ENCODE data around the gene AKT3. TPM values are rescaled to one million over a fixed set of nuclear protein-coding genes. Genes with fewer than 3 reads are reported as not detected.
"Not testable (repeated sequence)": the region's sequence is repeated elsewhere in the genome, so short reads cannot be mapped to it uniquely, and the experiment has no call there.

The AKT3 gene
- 35.0 TPM for total RNA-seq

DNA sequence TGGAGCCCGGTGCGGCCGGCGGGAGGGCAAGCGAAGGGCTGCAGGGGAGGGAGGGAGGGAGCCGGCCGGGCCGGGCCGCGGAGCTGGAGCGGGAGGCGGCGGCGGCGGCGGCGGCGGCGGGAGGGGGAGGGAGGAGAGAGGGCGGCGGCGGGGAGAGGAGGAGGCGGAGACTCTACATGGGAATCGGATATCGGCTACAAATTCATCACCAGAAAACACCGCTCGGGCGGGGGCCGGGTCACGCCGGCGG is at the start of gene AKT3:
Gene AKT3, minus strand, starts transcription at position 42 of the 250 bp plus-strand sequence. CDS start 7,073 bp downstream, outside the sequence.
- DNase-seq (ENCODE audit: low spot score), result peak; percentile 57

DNA sequence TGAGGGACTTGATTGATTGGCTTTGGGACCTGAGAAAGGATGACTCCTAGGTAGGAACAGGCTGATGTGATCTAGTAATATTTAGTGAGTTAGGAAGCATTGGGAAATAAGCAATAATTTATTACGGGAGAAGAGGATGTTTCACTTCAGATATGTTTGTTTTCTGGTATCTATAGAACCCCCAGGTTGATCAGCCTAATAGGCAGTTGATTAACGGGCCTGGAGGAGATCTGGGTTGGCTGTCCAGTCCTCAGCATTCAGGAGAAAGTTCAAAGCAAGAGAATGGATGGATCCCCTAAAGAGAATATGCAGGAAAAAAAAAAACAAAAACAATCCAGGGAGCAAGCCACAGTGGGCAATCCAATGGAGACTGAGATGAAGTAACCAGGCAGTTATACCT is 48.2 kb upstream of the AKT3 start:
- DNase-seq (ENCODE audit: low spot score), result no peak

GRCh38 chr1:243896313-243896712 is 46.3 kb upstream of the AKT3 start:
- no peak for DNase-seq (ENCODE audit: low spot score)

DNA sequence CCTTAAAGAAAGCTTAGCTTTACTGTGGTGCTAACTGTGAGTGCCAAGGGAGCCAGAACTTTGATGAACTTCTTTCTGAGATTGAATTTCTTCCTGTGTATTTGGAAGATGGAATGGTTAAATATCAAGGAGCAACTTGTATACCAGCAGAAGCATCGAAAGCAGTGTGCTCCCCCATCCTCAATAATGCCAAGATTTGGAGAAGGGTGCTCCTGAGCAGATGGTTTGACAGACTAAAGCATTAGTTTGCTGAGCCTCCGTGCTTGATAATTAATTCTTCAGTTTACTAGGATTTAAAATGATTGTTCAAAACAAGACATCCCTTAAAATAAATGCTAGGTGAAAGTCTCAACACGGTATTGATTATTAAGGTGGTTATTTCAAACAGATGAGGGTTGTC is 42.4 kb upstream of the AKT3 start:
- no peak for DNase-seq (ENCODE audit: low spot score)

DNA sequence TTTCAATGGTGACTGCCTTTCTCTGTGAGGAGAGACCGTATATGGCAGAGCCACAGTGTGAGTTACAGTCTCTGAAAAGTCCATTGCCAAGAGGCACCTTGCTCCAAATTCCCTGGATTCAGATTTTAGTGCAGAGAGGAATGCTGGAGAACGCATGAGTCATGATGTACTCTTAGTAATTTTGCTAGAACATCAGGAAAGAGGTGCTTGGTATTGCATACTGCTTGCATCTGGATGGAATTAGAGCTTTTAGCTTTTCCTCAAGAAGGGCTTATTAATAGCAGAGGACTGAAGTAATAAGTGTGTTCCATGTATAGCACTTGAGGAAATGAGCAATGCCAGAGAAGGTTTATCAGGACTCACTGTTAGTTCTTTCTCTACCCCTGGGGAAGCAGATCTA is 40.5 kb upstream of the AKT3 start:
- no peak for DNase-seq (ENCODE audit: low spot score)

- DNase-seq (ENCODE audit: low spot score), result no peak
These were observed 35.8 kb upstream of the AKT3 start for GRCh38 chr1:243885806-243886205.

- DNase-seq (ENCODE audit: low spot score), result no peak
These were observed 34.6 kb upstream of the AKT3 start for GRCh38 chr1:243884603-243885002.

- DNase-seq (ENCODE audit: low spot score), result no peak
These were observed 33.5 kb upstream of the AKT3 start for GRCh38 chr1:243883551-243883950.

DNA sequence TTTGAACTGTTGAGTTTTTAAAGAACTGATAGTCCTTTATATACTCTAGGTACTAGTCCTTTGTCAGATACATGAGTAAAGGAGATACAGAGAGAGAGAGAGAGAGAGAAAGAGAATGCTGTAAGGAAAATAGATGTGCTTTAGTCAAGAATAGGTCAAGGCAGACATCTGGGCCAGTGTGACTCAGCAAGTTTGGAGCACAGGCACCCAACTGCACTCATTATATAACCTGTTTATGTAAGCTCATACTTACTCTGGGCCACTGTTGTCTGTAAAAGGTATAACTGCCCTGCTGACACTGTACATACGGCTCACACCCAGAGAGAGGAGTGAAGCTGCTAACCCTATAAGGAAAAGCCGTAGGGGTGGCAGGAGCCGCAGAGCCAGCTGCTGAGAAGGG is 32.2 kb upstream of the AKT3 start:
- no peak for DNase-seq (ENCODE audit: low spot score)

- DNase-seq (ENCODE audit: low spot score), result not testable (repeated sequence)
These were observed 27.0 kb upstream of the AKT3 start for GRCh38 chr1:243877058-243877457.

DNA sequence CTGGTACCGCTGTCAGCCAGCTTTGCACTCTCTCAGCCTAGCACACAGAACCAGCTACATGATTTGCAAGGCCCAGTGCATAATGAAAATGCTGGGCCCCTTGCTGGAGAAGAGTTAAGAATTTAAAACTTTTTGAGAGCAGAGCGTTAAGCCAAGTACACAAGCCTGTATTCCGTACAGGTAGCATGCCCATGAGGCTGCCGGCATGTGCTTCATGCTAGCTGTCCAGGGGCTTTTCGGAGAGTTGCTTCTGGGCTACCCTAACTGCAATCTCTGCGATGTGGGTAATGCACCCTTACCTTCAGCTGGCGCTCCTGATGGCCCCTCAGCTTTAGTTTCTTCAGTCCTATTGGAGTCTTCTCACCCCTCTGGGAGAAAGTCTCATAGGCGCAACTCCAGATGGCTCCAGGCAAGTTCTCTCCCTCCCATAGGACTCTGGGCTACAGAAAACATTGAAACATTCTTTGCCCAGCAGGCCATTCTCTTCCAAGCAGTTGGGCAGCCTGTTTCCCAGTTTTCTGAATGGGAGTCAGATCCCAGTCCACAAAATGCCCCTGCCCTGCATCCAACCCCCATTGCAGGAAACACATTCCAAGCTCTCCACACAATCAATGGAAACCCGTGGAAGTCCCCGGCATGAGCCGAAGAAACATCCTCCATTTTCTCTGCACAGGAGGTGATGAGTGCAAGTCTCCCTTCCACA is 5.7 kb upstream of the AKT3 start:
- no peak for DNase-seq (ENCODE audit: low spot score)

GRCh38 chr1:243851765-243852164 is 1.7 kb upstream of the AKT3 start:
- no peak for DNase-seq (ENCODE audit: low spot score)

GRCh38 chr1:243851257-243851756 is 1.3 kb upstream of the AKT3 start:
- DNase-seq (ENCODE audit: low spot score), result no peak

DNA sequence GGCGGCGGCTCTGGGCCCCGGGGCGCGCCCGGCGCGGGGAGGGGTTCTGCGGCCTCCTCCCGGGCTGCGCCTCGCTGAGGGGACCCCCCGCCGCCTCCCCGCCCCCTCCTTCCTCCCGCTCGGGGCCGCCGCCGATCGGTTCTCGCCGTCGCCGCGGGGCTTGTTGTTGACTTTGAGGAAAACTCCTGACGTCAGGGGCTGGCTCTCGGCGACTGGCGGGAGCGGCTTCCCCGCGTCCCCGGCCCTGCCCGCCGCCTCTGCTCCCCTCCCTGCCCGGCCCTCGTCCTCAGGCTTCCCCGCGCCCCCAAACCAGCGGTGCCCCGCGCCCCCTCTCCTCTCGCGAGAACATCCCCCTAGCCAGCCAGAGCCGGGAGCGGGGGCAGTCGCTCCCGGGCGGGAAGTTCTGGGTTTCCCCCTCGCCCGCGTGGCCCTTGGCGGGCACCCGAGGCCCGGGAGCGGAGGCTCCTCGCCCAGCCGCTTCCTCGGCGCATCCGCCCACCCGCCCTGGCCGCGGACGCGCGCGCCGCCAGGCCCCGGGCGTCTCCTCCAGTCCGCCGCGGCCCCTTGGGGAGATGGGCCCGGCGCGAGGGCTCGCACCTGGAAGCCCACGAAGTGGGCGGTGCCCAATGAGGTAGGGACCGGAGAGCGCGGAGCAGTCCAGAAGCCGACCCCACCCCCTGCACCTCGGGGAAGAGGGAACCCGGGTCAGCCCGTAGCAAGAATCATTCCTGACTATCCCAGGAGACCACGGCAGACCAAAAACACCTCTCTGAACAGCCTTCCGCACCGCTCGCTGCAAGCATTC is 611 bp upstream of the AKT3 start:
- peak; percentile 63 for DNase-seq (ENCODE audit: low spot score)

GRCh38 chr1:243849421-243850201 is 432 bp downstream of the AKT3 start:
- peak; percentile 13 for DNase-seq (ENCODE audit: low spot score)

- DNase-seq (ENCODE audit: low spot score), result peak; percentile 34
These were observed 1.1 kb downstream of the AKT3 start for GRCh38 chr1:243848858-243849420.

DNA sequence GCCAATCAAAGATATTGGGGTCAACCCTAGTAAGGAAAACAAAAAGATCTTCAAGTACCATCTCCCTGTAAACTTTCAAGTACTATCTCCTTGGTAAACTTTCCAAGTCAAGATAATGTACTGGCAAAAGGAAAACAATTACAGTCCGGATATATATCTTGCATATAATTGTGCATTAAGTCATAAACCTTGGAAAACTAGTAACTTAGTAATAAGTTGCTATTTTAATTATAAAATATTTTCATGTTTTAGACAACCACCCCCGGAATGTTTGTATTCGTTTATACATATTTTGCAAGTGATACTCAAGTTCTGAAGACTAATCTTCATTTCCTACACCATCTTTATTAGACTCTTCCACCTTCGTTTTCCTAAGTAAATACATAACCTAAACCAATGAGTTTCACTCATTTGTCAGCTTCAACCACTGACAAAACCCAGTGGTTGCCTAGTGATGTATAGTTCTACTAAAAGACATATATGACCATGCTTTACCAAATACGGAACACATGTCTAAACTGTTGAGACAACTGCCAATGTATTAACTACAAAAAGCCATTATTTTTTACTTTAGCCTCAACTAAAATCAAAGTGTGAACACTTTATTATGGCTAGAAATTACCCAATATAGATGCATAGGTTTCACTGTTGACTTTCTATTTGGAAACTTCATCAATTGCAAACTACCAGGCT is 1.7 kb downstream of the AKT3 start:
- DNase-seq (ENCODE audit: low spot score), result no peak

DNA sequence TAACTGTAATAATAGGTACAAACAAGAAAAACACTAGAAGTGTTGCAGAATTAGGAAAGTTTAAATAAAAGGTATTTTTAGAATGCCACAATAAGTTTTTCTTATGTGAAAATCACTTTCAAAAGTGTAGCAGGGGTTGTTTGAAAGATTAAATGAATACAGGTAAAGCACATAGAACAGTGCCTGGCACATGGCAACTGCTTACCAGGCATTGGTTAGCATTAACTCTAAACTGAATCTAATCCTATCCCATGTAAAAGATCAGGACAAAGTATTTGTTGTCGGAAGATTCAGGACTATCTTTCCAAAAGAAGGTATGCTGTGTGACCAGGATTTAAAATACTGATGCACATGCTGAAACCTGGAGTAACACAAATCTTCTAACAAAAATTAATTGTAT is 3.3 kb downstream of the AKT3 start:
- no peak for DNase-seq (ENCODE audit: low spot score)

GRCh38 chr1:243845888-243846287 is 4.2 kb downstream of the AKT3 start:
- DNase-seq (ENCODE audit: low spot score), result no peak

DNA sequence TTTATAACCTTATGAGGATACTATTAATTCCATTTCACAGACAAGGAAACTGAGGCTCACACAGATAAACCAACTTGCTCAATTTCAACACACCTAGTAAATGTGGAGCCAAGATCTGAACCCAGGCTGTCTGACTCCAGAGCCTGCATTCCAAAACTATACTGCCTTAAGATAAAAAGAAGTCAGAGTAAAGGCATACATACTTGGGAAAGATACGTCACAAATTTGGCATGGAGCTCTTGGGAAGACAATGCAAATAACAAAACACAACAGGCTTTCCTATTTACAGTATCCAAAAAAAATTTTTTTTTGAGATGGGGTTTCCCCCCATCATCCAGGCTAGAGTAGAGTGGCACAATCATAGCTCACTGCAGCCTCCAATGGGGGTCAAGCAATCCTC is 5.9 kb downstream of the AKT3 start:
- DNase-seq (ENCODE audit: low spot score), result no peak

- no peak for DNase-seq (ENCODE audit: low spot score)
These were observed 7.0 kb downstream of the AKT3 start for GRCh38 chr1:243842978-243843511.
